H1 (cell line): ENCODE data around the gene POLR3F.

Experiments
- CHD1 ChIP-seq: IDR thresholded peaks from 2 replicates; pipeline ENCODE4 v1.6.1; 2012; ENCODE audit warnings: low read depth, low read length, improper control_type of control experiment
- CHD2 ChIP-seq: IDR thresholded peaks from 2 replicates; pipeline ENCODE4 v1.6.1; 2012; ENCODE audit warnings: low read length, improper control_type of control experiment
- EGR1 ChIP-seq: IDR thresholded peaks from 2 replicates; pipeline ENCODE4 v1.6.1; 2011; ENCODE audit warnings: low read depth, low read length, borderline replicate concordance
- JUND ChIP-seq: IDR thresholded peaks from 2 replicates; pipeline ENCODE4 v1.6.1; 2011; ENCODE audit warnings: mild to moderate bottlenecking, improper control_type of control experiment, low read length
- POLR2AphosphoS5 ChIP-seq: IDR thresholded peaks from 2 replicates; pipeline ENCODE4 v1.6.1; 2011; ENCODE audit warnings: low read depth, low read length
- RXRA ChIP-seq: IDR thresholded peaks from 2 replicates; pipeline ENCODE4 v1.6.1; 2011; ENCODE audit warnings: low read depth, mild to moderate bottlenecking, low read length, moderate library complexity; ENCODE audit not compliant: insufficient read depth
- SIN3A ChIP-seq, 2 experiments: IDR thresholded peaks in 1 of 2; conservative IDR thresholded peaks in 1 of 2; 2 replicates each; pipeline ENCODE4 v1.6.1; 2011 to 2012; ENCODE audit warnings: low read length in 2 of 2, improper control_type of control experiment in 1 of 2, low read depth in 1 of 2, mild to moderate bottlenecking in 1 of 2
- SIRT6 ChIP-seq: IDR thresholded peaks from one replicate; pipeline ENCODE4 v1.7.1; 2012; ENCODE audit warnings: low read length, inconsistent platforms
- SRF ChIP-seq: IDR thresholded peaks from 2 replicates; pipeline ENCODE4 v1.6.1; 2011; ENCODE audit warnings: mild to moderate bottlenecking, low read depth, low read length, moderate library complexity
- USF2 ChIP-seq: IDR thresholded peaks from 2 replicates; pipeline ENCODE4 v1.6.1; 2011; ENCODE audit warnings: low read length, improper control_type of control experiment
- ZNF274 ChIP-seq: IDR thresholded peaks from 2 replicates; pipeline ENCODE4 v1.7.0; 2012; ENCODE audit warnings: low read length, borderline replicate concordance; ENCODE audit errors: extremely low read depth
- TF ChIP-seq, protein P1 (sequence below): IDR thresholded peaks from 2 replicates; pipeline ENCODE4 v1.6.1; 2011; ENCODE audit warnings: low read depth, mild to moderate bottlenecking, low read length; ENCODE audit not compliant: insufficient read depth
- TF ChIP-seq, protein P2 (sequence below), 3 experiments: IDR thresholded peaks; 1 replicate in 2 of 3; 2 replicates in 1 of 3; pipeline versions ENCODE4 v1.5.1 to v1.6.1; 2011; ENCODE audit warnings: low read length in 3 of 3, mild to moderate bottlenecking in 3 of 3, inconsistent platforms in 2 of 3, low read depth in 1 of 3, moderate library complexity in 1 of 3; ENCODE audit not compliant: insufficient read depth in 1 of 3; ENCODE audit errors: control extremely low read depth in 1 of 3

DNA sequence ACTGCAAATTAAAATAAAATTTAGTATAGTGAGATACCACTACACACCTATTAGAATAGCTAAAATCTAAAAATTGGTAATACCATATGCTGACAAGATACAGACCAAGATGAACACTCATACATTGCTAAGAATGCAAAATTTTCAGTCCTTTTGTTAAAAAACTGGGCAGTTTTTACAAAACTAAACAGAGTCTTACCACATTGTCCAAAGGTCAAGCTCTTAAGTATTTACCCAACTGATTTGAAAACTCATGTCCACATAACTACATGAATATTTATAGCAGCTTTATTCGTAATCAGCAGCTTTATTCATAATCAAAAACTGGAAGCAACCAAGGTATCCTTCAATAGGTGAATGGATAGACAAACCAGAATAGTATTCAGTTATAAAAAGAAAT lies 10.0 kb downstream of the POLR3F start:
- TF ChIP-seq SRF, result no peak
- TF ChIP-seq RXRA, result no peak
- TF ChIP-seq SIRT6, result no peak
- no peak for TF ChIP-seq ZNF274
- TF ChIP-seq POLR2AphosphoS5, result no peak
- TF ChIP-seq SIN3A (conservative IDR thresholded peaks at IDR 0.05 in 1 of 2, IDR thresholded peaks at IDR 0.05 in 1 of 2; ENCODE audit: low read depth in 1 of 2, low read length in 2 of 2), result no peak
- TF ChIP-seq USF2, result no peak
- TF ChIP-seq, protein P1, sequence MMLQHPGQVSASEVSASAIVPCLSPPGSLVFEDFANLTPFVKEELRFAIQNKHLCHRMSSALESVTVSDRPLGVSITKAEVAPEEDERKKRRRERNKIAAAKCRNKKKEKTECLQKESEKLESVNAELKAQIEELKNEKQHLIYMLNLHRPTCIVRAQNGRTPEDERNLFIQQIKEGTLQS, result no peak
- TF ChIP-seq CHD1, result no peak
- TF ChIP-seq, protein P2, sequence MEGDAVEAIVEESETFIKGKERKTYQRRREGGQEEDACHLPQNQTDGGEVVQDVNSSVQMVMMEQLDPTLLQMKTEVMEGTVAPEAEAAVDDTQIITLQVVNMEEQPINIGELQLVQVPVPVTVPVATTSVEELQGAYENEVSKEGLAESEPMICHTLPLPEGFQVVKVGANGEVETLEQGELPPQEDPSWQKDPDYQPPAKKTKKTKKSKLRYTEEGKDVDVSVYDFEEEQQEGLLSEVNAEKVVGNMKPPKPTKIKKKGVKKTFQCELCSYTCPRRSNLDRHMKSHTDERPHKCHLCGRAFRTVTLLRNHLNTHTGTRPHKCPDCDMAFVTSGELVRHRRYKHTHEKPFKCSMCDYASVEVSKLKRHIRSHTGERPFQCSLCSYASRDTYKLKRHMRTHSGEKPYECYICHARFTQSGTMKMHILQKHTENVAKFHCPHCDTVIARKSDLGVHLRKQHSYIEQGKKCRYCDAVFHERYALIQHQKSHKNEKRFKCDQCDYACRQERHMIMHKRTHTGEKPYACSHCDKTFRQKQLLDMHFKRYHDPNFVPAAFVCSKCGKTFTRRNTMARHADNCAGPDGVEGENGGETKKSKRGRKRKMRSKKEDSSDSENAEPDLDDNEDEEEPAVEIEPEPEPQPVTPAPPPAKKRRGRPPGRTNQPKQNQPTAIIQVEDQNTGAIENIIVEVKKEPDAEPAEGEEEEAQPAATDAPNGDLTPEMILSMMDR (IDR thresholded peaks at IDR 0.05; ENCODE audit: control extremely low read depth in 1 of 3, insufficient read depth in 1 of 3, low read depth in 1 of 3, low read length in 3 of 3), result no peak
- TF ChIP-seq JUND, result no peak
- TF ChIP-seq CHD2, result no peak
- TF ChIP-seq EGR1, result no peak
